Liver (tissue), 9 donors: ENCODE measurements around the gene TRIP12. TPM values are rescaled to one million over a fixed set of nuclear protein-coding genes. Genes with fewer than 3 reads are reported as not detected.

Source experiments
- DNase-seq: peaks from one replicate; pipeline ENCODE4 v3.0.0-alpha.2; 2017; ENCODE audit warnings: low spot score
- H3K27ac ChIP-seq, 2 donors: one replicate each; pipeline ENCODE4 v1.7.0; 2013; ENCODE audit warnings: inconsistent platforms in 2 of 2, low read length in 2 of 2, control low read depth in 1 of 2, low read depth in 1 of 2, mild to moderate bottlenecking in 1 of 2
- H3K27me3 ChIP-seq, 4 donors: one replicate each; pipeline versions ENCODE4 v1.6.1 to v1.7.0; 2013; ENCODE audit warnings: low read length in 3 of 4, inconsistent platforms in 1 of 4, mild to moderate bottlenecking in 1 of 4, moderate library complexity in 1 of 4; ENCODE audit not compliant: control insufficient read depth in 4 of 4, insufficient read depth in 4 of 4
- H3K36me3 ChIP-seq, 4 donors: one replicate each; pipeline versions ENCODE4 v1.6.1 to v1.7.0; 2013; ENCODE audit warnings: low read length in 3 of 4, mild to moderate bottlenecking in 3 of 4, low read depth in 1 of 4, moderate library complexity in 1 of 4; ENCODE audit not compliant: control insufficient read depth in 4 of 4, insufficient read depth in 3 of 4
- H3K4me1 ChIP-seq, 4 donors: one replicate each; pipeline versions ENCODE4 v1.6.1 to v1.7.0; 2013; ENCODE audit warnings: low read length in 3 of 4, mild to moderate bottlenecking in 3 of 4, moderate library complexity in 1 of 4; ENCODE audit not compliant: control insufficient read depth in 4 of 4, insufficient read depth in 4 of 4
- H3K4me3 ChIP-seq, 3 donors: one replicate each; pipeline versions ENCODE4 v1.6.1 to v1.7.0; 2013; ENCODE audit warnings: low read length in 3 of 3, control low read depth in 1 of 3, low read depth in 1 of 3, mild to moderate bottlenecking in 1 of 3
- H3K9ac ChIP-seq, 2 donors: one replicate each; pipeline ENCODE4 v1.7.0; 2013; ENCODE audit warnings: low read length in 2 of 2, mild to moderate bottlenecking in 2 of 2, moderate library complexity in 2 of 2, control low read depth in 1 of 2, low read depth in 1 of 2
- H3K9me3 ChIP-seq, 4 donors: one replicate each; pipeline versions ENCODE4 v1.6.1 to v1.7.0; 2013; ENCODE audit warnings: low read length in 3 of 4; ENCODE audit not compliant: control insufficient read depth in 4 of 4
- ATF3 ChIP-seq: IDR thresholded peaks from 2 replicates; pipeline ENCODE4 v1.6.1; 2016; ENCODE audit warnings: antibody characterized with exemption
- CTCF ChIP-seq: fragments of 150-350 bp; IDR thresholded peaks from 2 replicates; pipeline ENCODE4 v1.5.1; 2017; ENCODE audit warnings: improper control_type of control experiment, low read depth, low read length; ENCODE audit not compliant: missing input control
- EGR1 ChIP-seq, 2 donors: IDR thresholded peaks; 2 replicates each; pipeline ENCODE4 v1.6.1; 2016 to 2018; ENCODE audit warnings: antibody characterized with exemption in 2 of 2, low read depth in 2 of 2
- FOXA1 ChIP-seq: IDR thresholded peaks from 2 replicates; pipeline ENCODE4 v1.6.1; 2016; ENCODE audit warnings: antibody characterized with exemption
- FOXA2 ChIP-seq: IDR thresholded peaks from 2 replicates; pipeline ENCODE4 v1.6.1; 2016; ENCODE audit warnings: antibody characterized with exemption
- GABPA ChIP-seq, 2 donors: IDR thresholded peaks in 1 of 2; conservative IDR thresholded peaks in 1 of 2; 2 replicates each; pipeline ENCODE4 v1.6.1; 2016; ENCODE audit warnings: antibody characterized with exemption in 2 of 2, mild to moderate bottlenecking in 1 of 2, moderate library complexity in 1 of 2
- HNF4A ChIP-seq, 2 donors: conservative IDR thresholded peaks; 2 replicates each; pipeline ENCODE4 v1.6.1; 2016; ENCODE audit warnings: antibody characterized with exemption in 2 of 2, mild to moderate bottlenecking in 2 of 2
- HNF4G ChIP-seq: IDR thresholded peaks from 2 replicates; pipeline ENCODE4 v1.6.1; 2016; ENCODE audit warnings: antibody characterized with exemption
- JUND ChIP-seq, 2 donors: IDR thresholded peaks; 2 replicates each; pipeline ENCODE4 v1.6.1; 2016; ENCODE audit warnings: antibody characterized with exemption in 2 of 2
- MAX ChIP-seq: IDR thresholded peaks from 2 replicates; pipeline ENCODE4 v1.6.1; 2016; ENCODE audit warnings: antibody characterized with exemption
- NR2F2 ChIP-seq: IDR thresholded peaks from 2 replicates; pipeline ENCODE4 v1.6.1; 2016; ENCODE audit warnings: antibody characterized with exemption
- RAD21 ChIP-seq, 2 donors: IDR thresholded peaks; 2 replicates each; pipeline ENCODE4 v1.6.1; 2016; ENCODE audit warnings: antibody characterized with exemption in 2 of 2, mild to moderate bottlenecking in 2 of 2
- RXRA ChIP-seq, 2 donors: IDR thresholded peaks; 2 replicates each; pipeline ENCODE4 v1.6.1; 2017 to 2018; ENCODE audit warnings: antibody characterized with exemption in 2 of 2, mild to moderate bottlenecking in 1 of 2
- SP1 ChIP-seq: IDR thresholded peaks from 2 replicates; pipeline ENCODE4 v1.6.1; 2018; ENCODE audit warnings: antibody characterized with exemption, mild to moderate bottlenecking
- TAF1 ChIP-seq: conservative IDR thresholded peaks from 2 replicates; pipeline ENCODE4 v1.6.1; 2016; ENCODE audit warnings: antibody characterized with exemption, mild to moderate bottlenecking
- YY1 ChIP-seq: IDR thresholded peaks from 2 replicates; pipeline ENCODE4 v1.6.1; 2016; ENCODE audit warnings: antibody characterized with exemption, mild to moderate bottlenecking
- ZBTB33 ChIP-seq: IDR thresholded peaks from 2 replicates; pipeline ENCODE4 v1.6.1; 2016; ENCODE audit warnings: antibody characterized with exemption
- WGBS: extraction: QIAGEN DNeasy Blood & Tissue Kit; methylation state at CpG from one replicate; pipeline ENCODE4 v1.1.7; 2013; 5-methylcytosine and 5-hydroxymethylcytosine counted together
- polyA plus RNA-seq, 2 donors: library from polyadenylated mRNA; stranded (reverse) in 1 of 2; unstranded in 1 of 2; fragments of 200-250 nt in 1 of 2; fragments of >200 nt in 1 of 2; fragmentation: Nextera tagmentation in 1 of 2; extraction: Ambion mirVana in 1 of 2; gene quantifications; one replicate each; pipeline versions ENCODE4 v1.2.1 to v1.2.3, GENCODE V29; 2013 to 2015
- total RNA-seq, 2 donors: library from RNA; depleted of rRNA; stranded (reverse); fragments of >200 nt; gene quantifications; one replicate each; pipeline ENCODE4 v1.2.3, GENCODE V29; 2014
- TF ChIP-seq, protein P1 (sequence below): IDR thresholded peaks from 2 replicates; pipeline ENCODE4 v1.6.1; 2016; ENCODE audit warnings: antibody characterized with exemption, mild to moderate bottlenecking
- donor health status: healthy.
- donor health status: healthy.
- donor health status: healthy.
- donor health status: healthy.
- donor health status: healthy.

TRIP12 gene
- total and polyA plus RNA-seq, 4 donors, result 13.9 to 128 (median 67.4) TPM

- WGBS, result 92% methylated on average over 2 of the region's 2 CpGs
Measured at GRCh38 chr2:229905601-229906000, 16.2 kb downstream of the TRIP12 start.

More at GRCh38 chr2:229905601-229906000, 16.2 kb downstream of the TRIP12 start:
- peaks cover 2 to 12% (median 6%) of the 10 kb centered on the region in 4 donors for H3K36me3 ChIP-seq
- H3K9me3 ChIP-seq, result no peaks in the 10 kb centered on the region
- no peak overlapping the region for H3K4me3 ChIP-seq
- H3K27me3 ChIP-seq, result no peaks in the 10 kb centered on the region
- no peak overlapping the region for H3K27ac ChIP-seq
- H3K9ac ChIP-seq, result no peak overlapping the region
- H3K4me1 ChIP-seq, result peaks cover under 1 to 16% (median 7%) of the 10 kb centered on the region in 4 donors
- TF ChIP-seq YY1 (no peak), HNF4G (no peak), RXRA (IDR thresholded peaks at IDR 0.05) (no peak), NR2F2 (no peak), RAD21 (IDR thresholded peaks at IDR 0.05) (no peak), EGR1 (IDR thresholded peaks at IDR 0.05; ENCODE audit: low read depth in 2 of 2) (no peak), CTCF (no peak), ZBTB33 (no peak), TAF1 (no peak), JUND (IDR thresholded peaks at IDR 0.05) (no peak), MAX (no peak), FOXA2 (no peak), GABPA (IDR thresholded peaks at IDR 0.05 in 1 of 2, conservative IDR thresholded peaks at IDR 0.05 in 1 of 2) (no peak), SP1 (no peak), HNF4A (conservative IDR thresholded peaks at IDR 0.05) (no peak), ATF3 (no peak), FOXA1 (no peak)
- TF ChIP-seq, protein P1, sequence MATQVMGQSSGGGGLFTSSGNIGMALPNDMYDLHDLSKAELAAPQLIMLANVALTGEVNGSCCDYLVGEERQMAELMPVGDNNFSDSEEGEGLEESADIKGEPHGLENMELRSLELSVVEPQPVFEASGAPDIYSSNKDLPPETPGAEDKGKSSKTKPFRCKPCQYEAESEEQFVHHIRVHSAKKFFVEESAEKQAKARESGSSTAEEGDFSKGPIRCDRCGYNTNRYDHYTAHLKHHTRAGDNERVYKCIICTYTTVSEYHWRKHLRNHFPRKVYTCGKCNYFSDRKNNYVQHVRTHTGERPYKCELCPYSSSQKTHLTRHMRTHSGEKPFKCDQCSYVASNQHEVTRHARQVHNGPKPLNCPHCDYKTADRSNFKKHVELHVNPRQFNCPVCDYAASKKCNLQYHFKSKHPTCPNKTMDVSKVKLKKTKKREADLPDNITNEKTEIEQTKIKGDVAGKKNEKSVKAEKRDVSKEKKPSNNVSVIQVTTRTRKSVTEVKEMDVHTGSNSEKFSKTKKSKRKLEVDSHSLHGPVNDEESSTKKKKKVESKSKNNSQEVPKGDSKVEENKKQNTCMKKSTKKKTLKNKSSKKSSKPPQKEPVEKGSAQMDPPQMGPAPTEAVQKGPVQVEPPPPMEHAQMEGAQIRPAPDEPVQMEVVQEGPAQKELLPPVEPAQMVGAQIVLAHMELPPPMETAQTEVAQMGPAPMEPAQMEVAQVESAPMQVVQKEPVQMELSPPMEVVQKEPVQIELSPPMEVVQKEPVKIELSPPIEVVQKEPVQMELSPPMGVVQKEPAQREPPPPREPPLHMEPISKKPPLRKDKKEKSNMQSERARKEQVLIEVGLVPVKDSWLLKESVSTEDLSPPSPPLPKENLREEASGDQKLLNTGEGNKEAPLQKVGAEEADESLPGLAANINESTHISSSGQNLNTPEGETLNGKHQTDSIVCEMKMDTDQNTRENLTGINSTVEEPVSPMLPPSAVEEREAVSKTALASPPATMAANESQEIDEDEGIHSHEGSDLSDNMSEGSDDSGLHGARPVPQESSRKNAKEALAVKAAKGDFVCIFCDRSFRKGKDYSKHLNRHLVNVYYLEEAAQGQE, result no peak
- DNase-seq, result no peak
